Measurements from ENCODE around the gene IRGM.
"Not testable (repeated sequence)": the region's sequence is repeated elsewhere in the genome, so short reads cannot be mapped to it uniquely, and the experiment has no call there.

IRGM gene, protein sequence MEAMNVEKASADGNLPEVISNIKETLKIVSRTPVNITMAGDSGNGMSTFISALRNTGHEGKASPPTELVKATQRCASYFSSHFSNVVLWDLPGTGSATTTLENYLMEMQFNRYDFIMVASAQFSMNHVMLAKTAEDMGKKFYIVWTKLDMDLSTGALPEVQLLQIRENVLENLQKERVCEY

DNA sequence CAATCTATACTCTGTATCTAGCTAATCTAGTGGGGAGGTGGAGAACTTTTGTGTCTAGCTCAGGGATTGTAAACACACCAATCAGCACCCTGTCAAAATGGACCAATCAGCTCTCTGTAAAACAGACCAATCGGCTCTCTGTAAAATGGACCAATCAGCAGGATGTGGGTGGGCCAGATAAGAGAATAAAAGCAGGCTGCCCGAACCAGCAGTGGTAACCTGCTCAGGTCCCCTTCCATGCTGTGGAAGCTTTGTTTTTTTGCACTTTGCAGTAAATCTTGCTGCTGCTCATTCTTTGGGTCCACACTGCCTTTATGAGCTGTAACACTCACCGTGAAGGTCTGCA is at the start of gene IRGM:
IRGM (plus strand) TSS at position 214 of the 346 bp plus-strand sequence. CDS start 1,603 bp downstream, outside the sequence.
- DNase-seq, result not testable (repeated sequence)

DNA sequence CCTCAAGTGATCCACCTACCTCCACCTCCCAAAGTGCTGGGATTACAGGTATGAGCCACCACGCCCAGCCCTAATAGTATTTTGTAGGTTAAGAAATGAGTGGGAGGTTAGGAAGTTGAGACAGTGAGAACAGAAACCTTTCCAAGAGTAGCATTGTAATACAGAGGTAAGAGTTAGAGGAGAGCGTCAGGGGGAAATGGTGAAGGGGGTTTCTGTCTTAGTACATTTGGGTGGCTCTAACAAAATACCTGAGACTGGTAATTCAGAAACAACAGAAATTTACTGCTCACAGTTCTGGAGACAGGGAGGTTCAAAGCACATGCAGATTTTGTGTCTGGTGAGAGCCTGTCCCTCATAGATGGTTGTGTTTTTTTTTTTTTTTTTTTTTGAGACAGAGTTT is 48.9 kb upstream of the IRGM start:
- DNase-seq, result no peak

DNA sequence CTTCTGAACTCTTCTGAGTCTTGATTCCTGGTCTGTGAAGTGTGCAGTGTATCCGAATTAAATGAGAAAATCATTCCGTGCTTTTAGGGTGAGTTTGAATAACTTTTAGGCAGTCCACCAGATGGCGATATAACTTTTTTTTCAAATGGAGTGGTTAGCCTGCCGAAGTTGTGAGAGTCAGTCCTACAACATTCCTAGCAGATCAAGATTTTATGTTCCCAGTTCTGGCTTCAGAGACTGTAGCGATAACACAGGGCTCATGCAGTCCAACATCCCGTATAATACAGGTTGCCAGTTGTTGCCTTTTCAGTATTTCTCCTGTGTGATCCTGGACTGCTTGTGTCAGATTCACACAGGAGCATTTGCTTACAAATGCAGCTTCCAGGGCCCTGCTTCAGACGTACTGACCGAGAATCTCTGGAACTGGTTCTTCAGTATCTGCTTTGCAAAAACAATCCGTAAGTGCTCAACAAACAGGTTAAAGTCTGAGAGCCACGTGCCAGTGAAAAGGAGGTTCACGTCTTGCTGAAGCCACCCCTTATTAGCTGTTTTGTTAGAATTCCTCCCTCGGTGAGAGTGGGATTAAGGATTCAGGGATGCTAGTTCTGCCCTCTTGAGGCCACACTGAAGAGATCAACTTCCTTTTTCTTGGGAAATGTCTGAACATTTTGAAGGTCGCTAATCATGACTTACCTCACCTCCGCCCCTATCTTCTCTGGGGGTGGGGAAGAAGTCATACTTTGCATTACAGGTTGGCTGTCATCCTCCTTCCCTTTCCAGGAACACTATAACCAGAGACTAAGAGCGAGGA is 45.0 kb upstream of the IRGM start:
- DNase-seq, result peak in 1 of 2 donors; percentile 24

DNA sequence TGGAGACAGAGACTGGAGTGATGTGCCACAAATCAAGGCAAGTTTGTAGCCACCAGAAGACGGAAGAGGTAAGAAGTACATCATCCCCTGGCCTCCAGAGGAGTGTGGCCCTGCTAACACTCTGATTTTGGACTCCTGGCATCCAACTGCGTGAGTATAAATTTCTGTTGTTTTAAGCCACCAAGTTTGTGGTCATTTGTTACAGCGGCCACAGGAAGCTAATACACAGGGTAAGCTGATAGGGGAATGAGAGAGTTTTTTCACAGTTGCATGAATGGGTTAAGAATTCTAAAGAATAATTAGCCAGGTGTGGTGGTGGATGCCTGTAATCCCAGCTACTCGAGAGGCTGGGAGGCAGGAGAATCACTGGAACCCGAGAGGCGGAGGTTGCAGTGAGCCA is 41.9 kb upstream of the IRGM start:
- DNase-seq, result no peak

DNA sequence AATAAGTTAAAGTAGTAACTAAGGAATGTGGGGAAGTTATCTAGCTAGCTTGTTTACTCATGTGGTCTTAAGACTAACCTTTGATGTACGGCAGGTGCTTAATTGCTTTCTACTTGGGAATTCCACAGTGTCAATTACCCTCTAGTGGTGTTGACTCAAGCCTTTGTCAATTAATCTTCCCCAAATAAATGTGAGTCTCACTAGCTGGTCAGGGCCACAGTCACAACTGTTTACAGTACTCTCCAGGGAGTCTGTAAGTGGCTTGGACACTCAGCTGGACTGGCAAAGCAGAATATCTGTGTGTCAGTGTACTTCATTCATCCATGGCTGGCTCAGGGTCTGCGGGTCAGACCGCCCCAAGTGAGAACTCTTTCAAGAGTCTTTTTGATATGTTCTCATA is 37.0 kb upstream of the IRGM start:
- no peak for DNase-seq

DNA sequence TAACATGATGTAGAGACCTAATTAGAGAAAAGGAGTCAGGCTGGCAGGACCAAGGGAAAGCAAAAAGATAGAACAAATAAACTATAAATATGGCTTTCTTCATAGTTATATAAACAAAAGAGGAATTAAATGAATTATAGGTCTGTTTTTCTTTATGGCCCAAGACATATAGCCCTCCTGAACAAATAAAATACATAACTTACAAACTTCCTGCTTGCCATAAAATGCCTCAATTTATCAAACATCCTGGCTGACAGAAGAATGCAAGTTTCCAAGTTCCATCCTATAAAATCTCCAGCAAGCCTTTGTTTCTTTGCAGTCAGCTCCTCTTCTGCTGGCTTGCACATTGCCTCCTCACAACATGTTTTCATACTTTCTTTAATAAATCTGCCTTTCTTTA is 31.3 kb upstream of the IRGM start:
- DNase-seq, result no peak

DNA sequence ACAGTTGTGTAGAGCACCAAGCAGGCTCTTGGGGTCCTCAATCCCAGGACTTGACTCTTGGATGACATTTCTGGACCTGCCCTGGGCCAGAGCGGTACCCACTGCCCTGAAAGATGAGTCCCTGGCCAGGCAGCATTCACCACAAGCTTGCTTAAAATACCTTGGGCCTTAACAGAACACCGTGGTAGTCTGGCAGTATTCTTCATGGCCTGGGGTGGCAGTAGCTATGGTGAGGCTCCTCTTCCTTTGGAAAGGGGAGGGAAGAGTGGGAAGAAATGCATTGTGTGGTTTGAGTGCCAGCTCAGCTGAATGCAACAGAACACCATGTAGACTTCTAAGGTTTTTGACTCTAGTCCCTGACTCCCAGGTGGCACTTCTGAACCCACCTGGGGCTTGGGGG is 29.4 kb upstream of the IRGM start:
- DNase-seq, result no peak

DNA sequence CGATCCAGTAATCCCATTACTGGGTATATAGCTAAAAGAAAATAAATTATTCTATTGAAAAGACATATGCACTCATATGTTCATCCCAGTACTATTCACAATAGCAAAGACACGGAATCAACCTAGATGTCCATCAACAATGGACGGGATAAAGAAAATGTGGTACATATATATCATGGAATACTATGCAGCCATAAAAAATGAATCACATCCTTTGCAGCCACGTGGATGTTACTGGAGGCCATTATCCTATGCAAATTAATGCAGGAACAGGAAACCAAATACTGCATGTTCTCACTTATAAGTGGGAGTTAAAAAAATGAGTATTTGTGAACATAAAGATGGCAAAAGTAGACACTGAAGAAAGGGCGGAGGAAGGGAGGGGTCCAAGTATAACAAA is 16.6 kb upstream of the IRGM start:
- DNase-seq, result no peak

DNA sequence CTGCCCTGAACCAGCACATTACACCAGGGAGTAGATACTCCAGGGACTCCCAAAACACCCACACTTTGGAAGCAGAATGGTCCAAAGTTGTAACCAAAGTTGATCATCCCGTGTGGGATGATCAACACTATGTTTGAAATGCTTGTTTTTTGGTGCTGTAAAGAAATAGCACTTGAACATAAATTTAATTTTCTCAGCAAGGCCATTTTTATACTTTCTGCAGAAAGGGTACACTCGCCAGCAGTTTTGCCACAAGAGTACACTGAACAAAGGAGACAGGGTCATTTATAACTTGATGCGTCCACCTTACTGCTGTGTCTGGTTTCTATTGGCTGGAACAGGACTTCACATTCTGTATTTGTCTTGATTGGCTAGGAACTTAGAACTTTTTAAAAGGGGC is 14.5 kb upstream of the IRGM start:
- DNase-seq, result not testable (repeated sequence)

DNA sequence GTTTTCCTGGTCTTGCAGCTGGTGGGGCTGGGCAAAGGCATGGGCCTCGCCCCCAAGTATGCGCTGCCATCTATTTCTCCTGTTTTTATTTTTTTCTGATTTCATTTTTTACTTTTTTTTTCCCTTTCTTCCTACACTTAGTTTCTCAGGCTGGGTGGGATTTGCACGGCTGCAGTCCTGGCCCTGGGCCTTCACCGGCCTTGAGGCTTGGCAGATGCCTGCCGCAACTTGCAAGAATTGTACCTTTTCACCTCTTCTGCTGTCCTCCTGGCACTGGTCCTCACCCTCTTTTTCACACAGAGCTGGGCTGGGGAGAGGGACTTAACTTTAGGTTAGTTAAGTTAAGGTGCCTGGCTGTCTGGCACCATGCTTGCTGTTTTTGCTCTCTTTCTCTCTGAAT is 10.3 kb upstream of the IRGM start:
- DNase-seq, result no peak

DNA sequence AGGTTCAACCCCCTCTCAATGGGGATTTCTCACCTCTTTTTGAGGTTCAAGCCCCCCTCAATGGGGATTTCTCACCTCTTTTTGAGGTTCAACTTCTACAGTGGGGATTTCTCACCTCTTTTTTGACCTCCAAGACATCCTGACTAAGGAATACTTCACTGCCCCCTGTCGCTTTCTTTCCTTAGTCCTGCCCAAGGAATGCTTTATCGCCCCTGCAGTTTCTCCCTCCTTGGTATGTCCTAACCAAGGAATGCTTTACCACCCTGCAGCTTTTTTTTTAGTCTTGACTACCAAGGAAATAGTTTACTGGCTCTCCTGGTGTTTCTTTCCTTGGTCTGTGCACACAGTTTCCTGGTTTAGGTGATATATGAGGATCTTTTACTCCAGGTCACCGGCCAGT is 9.6 kb upstream of the IRGM start:
- DNase-seq, result no peak

DNA sequence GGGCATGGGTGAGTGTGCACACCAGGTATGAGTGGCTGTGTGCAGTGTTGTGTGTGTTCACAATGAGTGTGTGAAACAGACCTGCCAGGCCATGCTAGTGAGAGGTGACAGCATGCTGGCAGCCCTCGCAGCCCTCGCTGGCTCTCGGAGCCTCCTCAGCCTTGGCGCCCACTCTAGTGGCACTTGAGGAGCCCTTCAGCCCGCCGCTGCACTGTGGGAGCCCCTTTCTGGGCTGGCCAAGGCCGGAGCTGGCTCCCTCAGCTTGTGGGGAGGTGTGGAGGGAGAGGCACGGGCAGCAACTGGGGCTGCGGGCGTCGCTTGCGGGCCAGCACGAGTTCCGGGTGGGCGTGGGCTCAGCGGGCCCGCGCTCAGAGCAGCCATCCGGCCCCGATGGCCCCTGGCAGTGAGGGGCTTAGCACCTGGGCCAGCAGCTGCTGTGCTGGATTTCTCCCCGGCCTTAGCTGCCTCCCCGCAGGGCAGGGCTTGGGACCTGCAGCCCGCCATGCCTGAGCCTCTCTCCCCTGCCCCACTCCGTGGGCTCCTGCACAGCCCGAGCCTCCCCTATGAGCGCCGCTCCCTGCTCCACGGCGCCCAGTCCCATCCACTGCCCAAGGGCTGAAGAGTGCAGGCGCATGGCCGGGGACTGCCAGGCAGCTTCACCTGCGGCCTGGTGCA is 999 bp upstream of the IRGM start:
- DNase-seq, result not testable (repeated sequence)

DNA sequence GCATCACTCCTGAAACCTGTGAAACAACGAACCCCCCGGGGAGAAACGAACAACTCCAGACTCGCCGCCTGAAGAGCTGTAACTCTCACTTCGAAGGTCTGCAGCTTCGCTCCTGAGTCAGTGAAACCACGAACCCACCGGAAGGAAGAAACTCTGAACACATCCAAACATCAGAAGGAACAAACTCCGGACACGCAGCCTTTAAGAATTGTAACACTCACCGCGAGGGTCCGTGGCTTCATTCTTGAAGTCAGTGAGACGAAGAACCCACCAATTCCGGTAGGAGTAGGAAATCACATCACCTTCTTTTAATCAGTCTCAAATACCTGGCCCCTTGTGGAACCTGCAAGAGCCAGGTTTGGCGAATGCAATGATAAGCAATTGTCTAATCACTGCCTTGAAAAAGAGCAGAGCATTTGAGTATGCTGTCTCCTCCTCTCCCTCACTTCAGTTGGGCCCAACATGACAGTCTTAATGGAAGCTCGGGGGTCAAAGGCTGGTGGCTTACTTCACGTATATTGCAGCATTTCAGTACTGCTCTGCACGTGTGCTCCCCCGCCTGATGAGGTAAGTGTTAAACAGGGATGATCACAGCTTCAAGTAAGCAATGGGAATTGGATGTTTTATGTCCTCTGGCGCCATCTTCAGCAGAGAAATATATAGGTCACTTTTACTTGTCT is 473 bp downstream of the IRGM start:
- peak in 1 of 2 donors; percentile 82 for DNase-seq

DNA sequence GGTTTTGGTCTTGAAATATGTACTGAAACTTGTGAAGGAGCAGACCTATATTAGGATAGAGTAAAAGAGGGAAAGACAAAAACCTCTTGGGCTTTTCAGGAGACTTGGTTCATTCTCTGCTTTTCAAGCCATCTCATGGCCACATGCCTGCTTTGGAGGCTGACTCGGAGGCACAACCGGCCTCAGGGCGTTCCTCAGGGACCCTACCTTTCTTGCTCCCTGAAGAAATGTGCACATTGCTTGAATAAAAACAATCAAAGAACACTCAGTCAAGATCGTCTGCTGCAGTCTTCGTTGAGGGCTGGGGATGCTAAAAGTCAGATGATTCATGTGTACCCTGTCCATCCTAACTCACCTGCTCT is 994 bp downstream of the IRGM start:
- DNase-seq, result no peak

DNA sequence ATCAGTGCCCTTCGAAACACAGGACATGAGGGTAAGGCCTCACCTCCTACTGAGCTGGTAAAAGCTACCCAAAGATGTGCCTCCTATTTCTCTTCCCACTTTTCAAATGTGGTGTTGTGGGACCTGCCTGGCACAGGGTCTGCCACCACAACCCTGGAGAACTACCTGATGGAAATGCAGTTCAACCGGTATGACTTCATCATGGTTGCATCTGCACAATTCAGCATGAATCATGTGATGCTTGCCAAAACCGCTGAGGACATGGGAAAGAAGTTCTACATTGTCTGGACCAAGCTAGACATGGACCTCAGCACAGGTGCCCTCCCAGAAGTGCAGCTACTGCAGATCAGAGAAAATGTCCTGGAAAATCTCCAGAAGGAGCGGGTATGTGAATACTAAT is 1.9 kb downstream of the IRGM start:
- no peak for DNase-seq

DNA sequence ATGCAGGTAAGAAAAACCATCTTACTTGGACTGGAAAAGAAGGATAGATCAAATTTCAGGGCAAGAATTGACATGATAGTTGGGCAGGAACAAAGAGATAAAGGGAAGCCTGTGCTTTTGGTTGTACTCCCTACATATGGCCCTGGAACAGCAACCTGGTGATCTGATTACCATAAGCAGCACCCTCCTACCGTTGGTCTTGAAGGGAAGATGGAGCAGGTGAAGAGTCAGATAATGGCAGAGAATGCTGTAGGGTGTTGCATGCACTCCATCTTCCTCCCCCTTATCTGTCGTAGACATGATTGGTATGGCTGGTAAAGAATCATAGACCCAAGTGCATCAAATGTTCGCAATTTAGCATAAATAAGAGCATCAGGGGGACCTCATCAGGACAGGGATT is 4.7 kb downstream of the IRGM start:
- no peak for DNase-seq

DNA sequence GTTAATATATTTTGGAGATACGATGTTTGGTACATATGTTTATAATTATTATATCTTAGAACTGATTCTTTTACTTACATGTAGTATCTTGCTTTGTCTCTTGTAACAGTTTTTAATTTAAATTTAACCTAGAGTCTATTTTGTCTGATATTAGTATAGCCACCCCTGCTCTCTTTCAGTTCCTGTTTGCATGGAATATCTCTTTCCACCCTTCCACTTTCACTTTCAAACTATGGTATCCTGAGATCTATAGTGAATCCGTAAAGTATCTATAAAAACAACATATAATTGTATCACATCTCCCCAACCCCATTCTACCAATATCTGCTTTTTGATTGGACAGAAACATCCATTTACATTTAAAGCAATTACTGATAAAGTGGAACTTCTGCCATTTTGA is 7.2 kb downstream of the IRGM start:
- no peak for DNase-seq

DNA sequence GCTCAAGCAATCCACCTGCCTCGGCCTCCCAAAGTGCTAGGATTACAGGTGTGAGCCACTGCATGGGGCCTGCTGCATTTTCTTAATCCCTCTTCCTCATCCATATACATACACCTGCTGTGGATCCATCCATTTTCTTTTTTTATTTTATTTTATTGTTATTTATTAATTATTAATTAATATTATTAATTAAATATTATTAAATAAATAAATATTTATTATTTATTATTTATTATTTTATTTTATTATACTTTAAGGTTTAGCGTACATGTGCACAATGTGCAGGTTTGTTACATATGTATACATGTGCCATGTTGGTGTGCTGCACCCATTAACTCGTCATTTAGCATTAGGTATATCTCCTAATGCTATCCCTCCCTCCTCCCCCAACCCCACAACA is 10.4 kb downstream of the IRGM start:
- not testable (repeated sequence) for DNase-seq

DNA sequence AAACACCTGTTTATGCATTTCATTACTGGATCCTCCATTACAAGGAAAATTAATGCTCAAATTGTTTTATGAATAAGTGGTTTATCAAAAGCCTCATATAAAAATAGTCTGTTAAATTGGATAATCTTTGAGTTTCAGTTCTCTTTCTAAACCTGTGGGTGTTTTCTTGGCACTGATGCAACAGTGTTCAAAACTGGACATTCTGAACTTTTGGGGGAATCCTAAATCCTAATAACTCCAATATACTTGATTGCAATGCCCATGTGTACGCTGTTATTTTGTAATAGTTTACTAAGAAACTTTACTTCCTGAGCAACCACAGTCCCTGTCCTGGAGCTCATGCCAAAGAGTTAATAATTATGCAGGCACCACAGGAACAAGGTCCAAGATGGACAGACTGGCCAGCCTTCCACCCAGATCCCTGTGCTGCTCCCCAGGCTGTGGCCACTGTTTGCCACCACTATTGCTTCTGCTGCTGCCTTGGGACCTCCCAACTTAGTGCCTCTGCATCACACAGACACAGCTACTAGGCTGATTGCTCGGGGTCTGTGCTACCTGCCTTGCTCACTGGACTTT is 14.0 kb downstream of the IRGM start:
- DNase-seq, result no peak

DNA sequence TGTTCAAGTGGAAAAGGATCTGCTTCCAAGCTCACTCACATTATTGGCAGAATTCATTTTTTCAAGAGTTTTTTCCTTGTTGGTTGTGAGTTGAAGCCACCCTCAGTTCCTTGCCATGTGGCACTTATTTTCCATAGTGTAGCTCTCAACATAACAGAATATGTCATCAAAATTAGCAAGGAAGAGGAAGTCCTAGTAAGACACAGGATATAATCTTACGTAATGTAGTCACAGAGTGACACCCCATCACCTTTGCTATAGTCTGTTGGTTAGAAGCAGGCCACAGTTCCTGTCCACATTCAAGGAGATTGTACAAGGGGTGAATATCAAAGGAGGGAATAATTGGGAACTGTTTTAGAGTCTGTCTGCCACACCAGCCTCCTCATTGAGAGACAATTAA is 15.7 kb downstream of the IRGM start:
- DNase-seq, result no peak

DNA sequence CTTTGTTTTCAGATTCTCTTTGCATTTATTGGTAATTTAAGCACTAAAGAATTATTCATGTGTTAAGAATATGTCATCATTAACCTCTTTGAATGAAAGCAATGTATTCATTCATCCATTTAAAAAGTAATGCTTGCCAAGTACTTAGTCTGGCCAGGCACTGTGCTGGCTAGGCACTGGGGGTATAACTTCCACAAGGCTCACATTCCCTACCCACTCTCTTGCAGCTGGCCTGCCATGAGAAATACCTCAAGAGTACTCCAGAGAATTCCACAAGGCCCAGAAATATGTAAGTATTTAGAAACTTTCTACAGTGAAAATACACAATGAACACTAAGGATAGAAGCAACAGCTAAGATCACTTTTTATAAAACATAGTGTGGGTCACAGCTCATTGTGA is 33.0 kb downstream of the IRGM start:
- no peak for DNase-seq

DNA sequence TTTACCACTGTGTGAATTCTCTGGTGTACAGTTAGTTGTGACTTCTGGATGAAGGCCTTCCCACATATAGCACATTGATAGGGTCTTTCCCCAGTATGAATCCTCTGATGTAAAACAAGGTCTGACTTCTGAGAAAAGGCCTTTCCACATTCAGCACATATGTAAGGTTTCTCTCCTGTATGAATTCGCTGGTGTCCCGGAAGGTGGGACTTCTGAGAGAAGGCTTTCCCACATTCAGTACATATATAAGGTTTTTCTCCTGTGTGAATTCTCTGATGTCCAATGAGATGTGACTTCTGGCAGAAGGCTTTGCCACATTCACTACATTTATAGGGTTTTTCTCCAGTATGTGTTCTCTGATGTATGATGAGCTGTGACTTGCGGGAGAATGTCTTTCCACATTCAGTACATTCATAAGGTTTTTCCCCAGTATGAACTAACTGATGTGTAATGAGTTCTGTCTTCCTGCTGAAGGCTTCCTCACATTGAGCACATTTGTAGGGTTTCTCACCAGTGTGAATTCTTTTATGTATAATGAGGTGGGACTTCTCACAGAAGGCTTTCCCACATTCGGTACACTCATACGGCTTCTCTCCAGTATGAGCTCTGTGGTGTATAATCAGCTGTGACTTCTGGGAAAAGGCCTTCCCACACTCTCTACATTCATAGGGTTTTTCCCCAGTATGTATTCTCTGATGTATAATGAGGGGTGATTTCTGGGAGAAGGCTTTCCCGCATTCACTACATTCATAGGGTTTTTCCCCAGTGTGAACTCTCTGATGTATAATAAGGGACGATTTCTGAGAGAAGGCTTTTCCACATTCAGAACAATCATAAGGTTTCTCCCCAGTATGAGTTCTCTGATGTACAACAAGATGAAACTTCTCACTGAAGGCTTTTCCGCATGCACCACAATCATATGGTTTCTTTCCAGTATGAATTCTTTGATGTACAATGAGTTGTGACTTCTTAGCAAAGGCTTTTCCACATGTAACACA is 49.4 kb downstream of the IRGM start:
- no peak for DNase-seq
